ENCODE data around the gene NOVA1. TPM values are rescaled to one million over a fixed set of nuclear protein-coding genes. Genes with fewer than 3 reads are reported as not detected.

Gene NOVA1
- total and polyA plus RNA-seq, 2 of the 4 experiments (the other 2 are of a cell fraction): 0.90 to 3.0 TPM

DNA sequence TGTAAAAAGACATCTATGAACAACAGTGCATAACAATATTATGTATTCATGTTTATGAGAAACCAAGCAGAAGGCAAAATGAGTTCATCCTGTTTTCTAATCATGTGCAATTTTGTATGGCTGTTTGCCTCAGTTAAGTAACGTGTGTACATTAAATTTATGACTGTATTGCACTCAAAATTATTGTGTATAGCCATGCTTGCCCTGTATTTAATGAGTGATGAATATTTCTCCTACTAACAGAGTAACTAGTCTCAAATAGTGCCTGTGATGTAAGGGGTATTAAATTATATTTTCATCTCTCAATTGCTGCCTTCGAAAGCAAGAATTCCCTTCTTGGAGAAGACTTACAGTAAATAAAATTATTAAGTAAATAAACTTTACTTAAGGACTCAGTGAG, 154.2 kb downstream of the NOVA1 start:
- ChIA-PET CTCF (no interaction called here), POLR2A (ENCODE audit: unreplicated experiment) (no interaction called here)
- no peak overlapping the region for H3K56ac ChIP-seq (ENCODE audit: extremely low read depth, insufficient read depth, low read length)
- BruUV-seq (replicated peaks): no TSS peak
- no peak overlapping the region for H2AK5ac ChIP-seq (ENCODE audit: low read depth, low read length)
- no CpG with 5 or more reads among the region's 2 CpGs for WGBS, 2 experiments (ENCODE audit: extremely low coverage in 2 of 2, insufficient read length in 1 of 2)
- intact Hi-C loops (cut with micrococcal nuclease): no loop called here
- in situ Hi-C loops (cut with MboI; ENCODE audit: low sequenced_read_pairs): no loop called here
- H4K5ac ChIP-seq (ENCODE audit: low read depth, low read length): no peak overlapping the region
- no peaks in the 10 kb centered on the region for H3K9me3 ChIP-seq (ENCODE audit: control insufficient read depth, insufficient read depth, low read length)
- H2BK5ac ChIP-seq (ENCODE audit: low read depth, low read length, poor library complexity, severe bottlenecking): no peak overlapping the region
- ATAC-seq (ENCODE audit: low read depth) (no peak), DNase-seq (no peak)
- H3K18ac ChIP-seq (ENCODE audit: low read depth, low read length): no peak overlapping the region
- no peaks in the 10 kb centered on the region for H3K27me3 ChIP-seq (ENCODE audit: control insufficient read depth, insufficient read depth, low read length)
- H3K9me1 ChIP-seq (ENCODE audit: insufficient read depth, low read length): no peaks in the 10 kb centered on the region
- no peak overlapping the region for H3K4me3 ChIP-seq (ENCODE audit: insufficient read depth, low read depth, low read length)
- TF ChIP-seq MAFK (IDR thresholded peaks at IDR 0.05; ENCODE audit: low read depth, low read length) (no peak), RCOR1 (IDR thresholded peaks at IDR 0.05; ENCODE audit: insufficient replicate concordance, low read length) (no peak), BHLHE40 (IDR thresholded peaks at IDR 0.05; ENCODE audit: low read depth, low read length) (no peak), MAZ (IDR thresholded peaks at IDR 0.05; ENCODE audit: borderline replicate concordance, low read depth, low read length) (no peak), CHD1 (IDR thresholded peaks at IDR 0.05; ENCODE audit: low read depth, low read length) (no peak), FOS (IDR thresholded peaks at IDR 0.05; ENCODE audit: low read depth, low read length) (no peak), NFE2L2 (IDR thresholded peaks at IDR 0.05; ENCODE audit: low read depth, low read length) (no peak), RFX5 (IDR thresholded peaks at IDR 0.05; ENCODE audit: low read depth, low read length) (no peak), MXI1 (IDR thresholded peaks at IDR 0.05; ENCODE audit: borderline replicate concordance, low read depth, low read length) (no peak), CEBPB (IDR thresholded peaks at IDR 0.05; ENCODE audit: low read depth, low read length) (no peak), POLR2A (IDR thresholded peaks at IDR 0.05; ENCODE audit: low read depth, low read length) (no peak), CTCF (conservative IDR thresholded peaks at IDR 0.05; ENCODE audit: low read depth, low read length) (no peak), RAD21 (IDR thresholded peaks at IDR 0.05; ENCODE audit: low read length) (no peak), SMC3 (IDR thresholded peaks at IDR 0.05; ENCODE audit: low read depth, low read length) (no peak)
- TF ChIP-seq, protein P1, sequence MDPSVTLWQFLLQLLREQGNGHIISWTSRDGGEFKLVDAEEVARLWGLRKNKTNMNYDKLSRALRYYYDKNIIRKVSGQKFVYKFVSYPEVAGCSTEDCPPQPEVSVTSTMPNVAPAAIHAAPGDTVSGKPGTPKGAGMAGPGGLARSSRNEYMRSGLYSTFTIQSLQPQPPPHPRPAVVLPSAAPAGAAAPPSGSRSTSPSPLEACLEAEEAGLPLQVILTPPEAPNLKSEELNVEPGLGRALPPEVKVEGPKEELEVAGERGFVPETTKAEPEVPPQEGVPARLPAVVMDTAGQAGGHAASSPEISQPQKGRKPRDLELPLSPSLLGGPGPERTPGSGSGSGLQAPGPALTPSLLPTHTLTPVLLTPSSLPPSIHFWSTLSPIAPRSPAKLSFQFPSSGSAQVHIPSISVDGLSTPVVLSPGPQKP (IDR thresholded peaks at IDR 0.05; ENCODE audit: borderline replicate concordance, low read depth, low read length): no peak
- TF ChIP-seq, protein P2, sequence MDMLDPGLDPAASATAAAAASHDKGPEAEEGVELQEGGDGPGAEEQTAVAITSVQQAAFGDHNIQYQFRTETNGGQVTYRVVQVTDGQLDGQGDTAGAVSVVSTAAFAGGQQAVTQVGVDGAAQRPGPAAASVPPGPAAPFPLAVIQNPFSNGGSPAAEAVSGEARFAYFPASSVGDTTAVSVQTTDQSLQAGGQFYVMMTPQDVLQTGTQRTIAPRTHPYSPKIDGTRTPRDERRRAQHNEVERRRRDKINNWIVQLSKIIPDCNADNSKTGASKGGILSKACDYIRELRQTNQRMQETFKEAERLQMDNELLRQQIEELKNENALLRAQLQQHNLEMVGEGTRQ (IDR thresholded peaks at IDR 0.05; ENCODE audit: low read depth, low read length): no peak
- no peak overlapping the region for H3K4me2 ChIP-seq (ENCODE audit: low read depth, low read length)
- H3K36me3 ChIP-seq (ENCODE audit: control insufficient read depth, insufficient read depth, low read length): no peaks in the 10 kb centered on the region
- H2BK15ac ChIP-seq (ENCODE audit: low read depth, low read length): no peak overlapping the region
- H2AFZ ChIP-seq (replicated peaks; ENCODE audit: low read length, poor library complexity): no peak overlapping the region
- no peaks in the 10 kb centered on the region for H3K4me1 ChIP-seq (ENCODE audit: control insufficient read depth, insufficient read depth, low read length)
- no peak overlapping the region for H2BK120ac ChIP-seq (ENCODE audit: low read depth, low read length)
- no peaks in the 10 kb centered on the region for H3K79me1 ChIP-seq (ENCODE audit: low read depth in 1 of 2, low read length in 2 of 2)
- no peak overlapping the region for H2BK20ac ChIP-seq (ENCODE audit: low read depth, low read length)
- no peak overlapping the region for H3K23ac ChIP-seq (ENCODE audit: low read depth, low read length)
- no peaks in the 10 kb centered on the region for H4K20me1 ChIP-seq (ENCODE audit: insufficient read depth, low read length)
- no peak overlapping the region for H3K9ac ChIP-seq (ENCODE audit: low read depth, low read length)
- H3K4ac ChIP-seq (ENCODE audit: low read depth, low read length): no peak overlapping the region
- H2AK9ac ChIP-seq (replicated peaks; ENCODE audit: low read depth, low read length, poor library complexity): no peak overlapping the region
- no peak overlapping the region for H3K14ac ChIP-seq (replicated peaks; ENCODE audit: low read depth, low read length)
- H3K27ac ChIP-seq (ENCODE audit: insufficient read depth, low read length): no peak overlapping the region
- H4K8ac ChIP-seq (ENCODE audit: low read depth in 2 of 2, low read length in 2 of 2): no peak overlapping the region
- no peak overlapping the region for H4K91ac ChIP-seq (ENCODE audit: insufficient read depth, low read depth, low read length)
- dilution Hi-C loops (cut with HindIII; ENCODE audit: low sequenced_read_pairs, unreplicated experiment): no loop called here
